GM21367 (cell line): ENCODE data around the gene MAN1C1.
A peak's percentile ranks its signal among the peaks of the same experiment; 100 is the strongest.

Experiments used
- ATAC-seq: cut with Tn5 transposase; IDR thresholded peaks from one replicate; pipeline ENCODE4 v1.9.1; 2021; ENCODE audit not compliant: unreplicated experiment

Gene MAN1C1

DNA sequence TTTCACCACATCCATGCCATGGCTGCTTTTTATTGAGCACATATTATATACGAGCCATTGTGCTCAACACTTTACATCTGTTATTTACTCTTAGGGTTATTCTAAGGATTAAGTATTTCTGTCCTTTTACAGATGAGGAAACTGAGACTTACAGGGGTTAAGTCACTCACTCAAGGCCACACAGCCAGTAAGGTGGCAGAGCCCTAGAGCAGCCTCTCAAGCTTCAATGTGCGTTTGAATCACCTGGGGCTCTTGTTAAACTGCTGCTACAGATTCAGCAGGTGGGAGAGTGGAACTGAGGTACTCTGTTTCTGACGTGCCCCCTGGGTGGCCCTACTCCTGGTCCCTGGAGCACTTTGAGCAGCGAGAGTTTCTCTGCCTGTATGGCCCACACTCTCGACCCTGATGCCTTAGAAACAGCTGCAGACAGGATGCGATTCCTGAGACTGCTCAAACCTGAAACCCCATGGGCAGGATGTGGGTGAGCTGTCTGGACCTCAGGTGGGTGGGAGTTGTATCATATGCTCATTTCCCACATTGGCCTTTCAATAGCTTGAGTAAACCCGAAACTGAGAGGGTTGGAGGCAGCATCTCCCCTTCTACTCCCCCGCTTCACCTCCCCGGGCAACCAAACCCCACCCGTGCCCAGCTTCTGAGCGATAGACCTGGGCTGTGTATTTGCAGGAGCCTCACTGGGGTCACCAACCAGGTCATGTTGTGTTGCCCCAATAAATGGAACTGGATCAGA lies 59.3 kb downstream of the MAN1C1 start:
- ATAC-seq: peak; percentile 91

DNA sequence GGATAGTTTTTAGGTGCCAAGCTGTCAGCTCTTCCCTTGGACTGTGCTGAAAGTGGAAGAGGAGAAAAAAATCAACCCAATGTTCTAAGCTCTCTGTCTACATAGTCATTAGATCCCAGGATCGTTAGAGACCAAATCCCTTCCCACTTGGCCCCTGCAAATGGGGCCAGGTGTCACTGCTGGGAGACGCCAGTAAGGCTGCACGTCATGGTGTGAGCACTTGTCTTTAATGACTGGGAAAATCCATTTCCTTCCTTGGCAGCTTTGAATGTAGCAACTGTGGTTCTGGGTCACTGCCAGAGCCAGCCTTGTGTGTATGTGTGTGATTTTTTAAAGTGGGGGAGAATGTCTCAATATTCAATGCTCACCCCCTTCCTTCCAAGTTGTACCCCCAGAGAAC lies 59.9 kb downstream of the MAN1C1 start:
- no peak for ATAC-seq

DNA sequence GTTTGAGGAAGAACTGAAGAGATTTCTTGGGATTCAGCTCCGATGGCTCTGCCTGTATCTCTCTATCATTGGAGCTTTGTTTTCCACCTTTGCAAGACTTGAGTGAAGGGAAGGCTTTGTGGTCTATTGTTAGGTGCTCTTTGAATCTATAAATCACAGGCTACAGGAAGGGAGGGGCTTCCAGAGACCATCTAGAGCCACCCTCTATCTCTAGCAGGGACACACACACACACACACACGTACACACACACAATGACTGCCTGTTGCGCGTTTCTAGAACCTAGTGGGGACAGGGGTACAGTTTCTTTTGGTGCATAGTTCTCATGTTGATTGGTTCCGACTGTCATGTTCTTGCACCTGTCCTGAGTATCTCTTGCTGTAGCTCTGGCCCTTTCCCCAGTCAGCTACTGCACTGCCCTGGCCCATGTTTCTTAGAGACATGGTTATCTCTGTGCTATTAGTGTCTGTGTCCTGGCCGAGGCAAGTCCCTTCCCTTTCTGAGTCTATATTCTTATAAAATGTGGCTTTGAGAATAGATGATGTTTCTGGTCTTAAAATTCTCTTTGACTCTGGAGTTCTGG lies 60.7 kb downstream of the MAN1C1 start:
- no peak for ATAC-seq

DNA sequence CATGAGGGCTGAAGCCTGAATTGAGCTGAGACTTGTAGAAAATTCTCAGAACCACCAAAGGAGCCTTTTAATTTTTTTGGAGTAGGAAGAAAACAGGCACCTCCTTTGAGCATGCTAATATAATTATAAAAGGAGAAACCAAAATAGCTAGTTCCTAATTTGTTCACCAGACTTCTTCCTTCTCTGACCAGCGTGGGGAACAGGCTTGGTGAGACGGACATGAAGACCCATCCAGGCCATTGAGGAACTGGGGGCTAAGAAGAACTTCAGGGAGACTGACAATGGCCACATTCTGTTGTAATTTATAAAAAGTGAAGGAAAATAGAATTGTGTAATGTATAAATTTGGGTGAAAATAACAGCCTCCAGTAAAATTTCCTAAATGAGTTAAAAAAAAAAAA lies 62.6 kb downstream of the MAN1C1 start:
- no peak for ATAC-seq

DNA sequence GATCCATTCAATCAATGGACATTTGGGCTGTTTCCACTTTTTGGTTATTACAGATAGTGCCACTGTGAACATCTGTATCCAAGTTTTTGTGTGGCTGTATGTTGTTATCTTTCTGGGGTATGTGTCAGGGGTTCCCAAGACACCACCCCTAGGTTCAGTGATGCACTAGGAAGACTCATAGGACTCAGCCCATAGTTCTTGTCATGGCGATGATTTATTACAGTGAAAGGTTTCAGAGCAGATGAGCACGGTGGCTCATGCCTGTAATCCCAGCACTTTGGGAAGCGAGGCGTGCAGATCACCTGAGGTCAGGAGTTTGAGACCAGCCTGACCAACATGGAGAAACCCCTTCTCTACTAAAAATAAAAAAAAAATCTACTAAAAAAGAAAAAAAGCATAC lies 64.1 kb downstream of the MAN1C1 start:
- no peak for ATAC-seq

DNA sequence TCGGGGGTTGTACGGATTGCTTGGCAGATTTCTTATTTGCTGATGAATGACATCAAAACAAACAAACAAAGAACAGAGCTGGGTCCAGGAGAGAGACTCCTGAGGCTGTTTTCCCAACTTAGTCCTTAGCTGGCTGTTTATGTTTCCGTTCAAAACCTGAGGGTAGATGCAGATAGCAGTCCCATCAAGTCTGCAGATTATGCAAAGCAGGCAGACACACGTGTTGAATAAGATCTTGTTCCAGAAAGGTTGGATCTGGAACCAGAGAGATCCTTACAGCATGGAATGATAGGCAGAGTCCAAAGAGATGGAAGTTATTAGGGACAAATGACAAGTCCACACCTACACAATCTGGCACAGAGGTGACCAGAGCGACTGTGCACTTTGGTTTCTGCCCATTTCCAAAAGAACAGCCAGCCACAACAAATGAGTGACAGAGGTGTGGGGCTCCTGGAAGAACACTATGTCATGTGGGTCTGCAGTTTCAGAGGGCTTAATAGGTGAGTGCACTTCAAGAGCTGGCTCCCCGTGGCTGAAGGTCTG lies 65.5 kb downstream of the MAN1C1 start:
- ATAC-seq: no peak

DNA sequence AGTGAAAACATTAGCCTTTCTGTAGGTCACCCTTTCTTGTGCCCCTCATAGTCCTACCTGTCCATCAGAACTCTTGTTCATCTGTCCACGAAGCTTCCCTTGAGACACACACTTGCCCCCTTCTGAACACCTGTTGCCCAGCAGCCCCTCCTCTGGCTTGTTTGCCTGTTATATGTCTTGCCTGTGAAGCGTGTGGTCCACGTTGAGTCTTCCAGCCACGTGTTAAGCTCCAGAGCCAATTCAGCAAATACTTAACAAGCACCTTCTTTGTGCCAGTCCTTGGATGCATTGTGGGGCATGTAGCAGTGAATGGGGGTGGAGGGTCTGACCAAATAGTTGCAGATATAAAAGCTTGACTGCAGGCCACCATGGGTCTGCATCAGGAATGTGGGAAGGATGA lies 66.6 kb downstream of the MAN1C1 start:
- no peak for ATAC-seq

DNA sequence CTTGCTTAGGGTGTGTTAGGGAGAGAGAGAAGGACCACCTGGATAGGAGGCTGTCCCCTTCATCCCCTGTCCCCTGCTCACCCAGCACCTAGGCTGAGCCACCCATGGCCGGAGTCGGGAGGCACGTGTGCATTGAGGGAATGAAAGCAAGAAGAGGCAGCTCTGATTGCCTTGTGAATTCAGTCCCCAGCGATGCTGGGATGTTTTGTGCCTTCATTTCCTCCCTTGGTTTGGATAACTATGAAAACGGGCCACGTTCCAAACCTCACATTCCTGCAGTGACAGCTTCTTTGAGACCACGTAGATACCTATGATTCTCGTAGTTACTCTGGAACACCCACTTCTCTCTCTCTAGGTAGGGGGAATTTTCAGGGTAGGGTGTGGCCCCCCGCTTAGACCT lies 67.1 kb downstream of the MAN1C1 start:
- no peak for ATAC-seq

DNA sequence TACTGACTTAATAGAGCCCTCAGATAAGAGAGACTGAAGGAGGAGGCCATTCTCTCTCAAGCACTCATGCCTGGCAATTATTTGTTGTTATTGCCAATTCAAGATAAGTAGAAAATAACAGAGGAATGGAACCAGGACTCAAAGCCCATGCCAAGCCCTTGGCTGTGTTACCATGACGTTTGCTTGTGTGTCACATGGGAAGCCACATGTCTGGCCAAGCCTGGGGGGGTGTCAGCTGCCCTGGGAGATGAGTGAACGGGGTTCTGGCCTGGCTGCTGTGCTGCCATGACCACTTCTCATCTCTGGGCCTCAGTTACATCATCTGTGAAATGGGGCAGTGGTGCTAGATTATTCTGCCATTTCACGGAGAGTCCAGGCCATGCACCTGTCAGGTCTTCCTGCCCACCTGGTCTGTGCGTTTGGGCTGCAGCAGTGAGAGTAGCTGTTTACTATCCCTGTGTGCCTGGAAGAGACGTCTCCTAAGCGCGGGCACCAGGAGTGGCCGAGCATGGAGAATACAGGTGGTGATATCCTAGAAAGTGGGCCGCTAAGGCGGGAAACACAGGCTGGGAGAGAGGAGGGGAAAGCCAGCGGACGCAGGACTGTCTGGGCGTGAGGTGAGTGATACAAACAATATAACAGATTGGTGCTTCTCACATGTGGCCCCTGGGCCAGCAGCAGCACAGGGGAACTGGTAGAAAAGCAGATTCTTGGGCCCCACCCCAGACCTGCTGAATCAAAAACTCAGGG lies 67.8 kb downstream of the MAN1C1 start:
- no peak for ATAC-seq

DNA sequence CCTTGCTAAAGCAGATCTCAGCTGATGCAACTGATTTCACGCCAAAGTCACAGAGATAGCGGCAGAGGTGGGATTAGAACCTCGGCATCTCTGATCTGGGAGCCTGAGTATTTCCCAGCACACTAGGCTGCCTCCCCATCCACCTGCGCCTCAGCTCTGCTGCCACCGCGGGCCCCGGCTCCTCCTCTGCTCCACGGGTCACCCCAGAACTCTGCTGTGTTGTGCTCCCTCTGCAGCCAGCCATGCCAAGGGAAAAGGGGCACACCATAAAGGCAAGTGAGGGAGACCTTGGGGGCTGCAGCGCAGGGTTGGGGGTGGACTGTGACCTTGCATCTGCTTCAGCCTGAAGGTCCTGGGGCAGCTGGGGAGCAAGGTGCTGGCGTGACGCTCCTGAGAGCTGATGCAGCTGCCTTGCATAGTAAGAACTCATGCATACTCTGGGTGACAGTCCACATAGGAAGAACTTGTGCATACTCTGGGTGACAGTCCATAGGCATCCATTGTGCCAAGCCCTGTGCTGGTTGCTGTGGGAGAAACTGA lies 68.7 kb downstream of the MAN1C1 start:
- no peak for ATAC-seq

DNA sequence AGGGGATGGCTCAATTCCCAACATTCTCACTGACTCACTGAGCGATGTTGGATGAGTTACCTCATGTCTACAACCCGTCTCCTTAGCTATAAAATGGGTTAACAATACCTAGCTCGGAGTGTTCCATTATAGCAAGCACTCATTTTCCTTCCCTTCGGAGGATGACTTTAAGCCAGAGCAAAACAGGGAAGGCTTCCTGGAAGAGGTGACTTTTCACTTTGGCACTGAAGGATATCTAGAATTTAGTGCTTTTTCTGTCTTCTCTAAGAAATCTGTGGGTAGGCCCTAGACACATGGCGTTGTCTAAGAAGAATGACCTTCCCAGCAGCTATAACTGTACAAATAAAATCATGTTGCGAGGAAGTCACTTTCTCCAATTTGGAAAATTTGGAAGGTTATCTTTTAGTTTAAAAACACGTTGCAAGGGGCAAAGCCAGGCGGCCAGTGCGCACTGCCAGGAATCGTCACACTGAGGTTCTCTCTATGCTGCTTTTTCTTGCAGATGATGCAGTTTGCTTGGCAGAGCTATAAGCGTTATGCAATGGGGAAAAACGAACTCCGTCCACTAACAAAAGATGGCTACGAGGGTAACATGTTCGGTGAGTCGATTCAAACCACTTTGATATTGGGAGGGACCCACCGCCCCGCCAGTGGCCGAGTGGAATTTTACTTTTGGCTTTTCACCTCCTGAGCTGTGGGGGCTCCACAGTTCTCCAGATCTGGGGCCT lies 69.5 kb downstream of the MAN1C1 start:
- no peak for ATAC-seq

DNA sequence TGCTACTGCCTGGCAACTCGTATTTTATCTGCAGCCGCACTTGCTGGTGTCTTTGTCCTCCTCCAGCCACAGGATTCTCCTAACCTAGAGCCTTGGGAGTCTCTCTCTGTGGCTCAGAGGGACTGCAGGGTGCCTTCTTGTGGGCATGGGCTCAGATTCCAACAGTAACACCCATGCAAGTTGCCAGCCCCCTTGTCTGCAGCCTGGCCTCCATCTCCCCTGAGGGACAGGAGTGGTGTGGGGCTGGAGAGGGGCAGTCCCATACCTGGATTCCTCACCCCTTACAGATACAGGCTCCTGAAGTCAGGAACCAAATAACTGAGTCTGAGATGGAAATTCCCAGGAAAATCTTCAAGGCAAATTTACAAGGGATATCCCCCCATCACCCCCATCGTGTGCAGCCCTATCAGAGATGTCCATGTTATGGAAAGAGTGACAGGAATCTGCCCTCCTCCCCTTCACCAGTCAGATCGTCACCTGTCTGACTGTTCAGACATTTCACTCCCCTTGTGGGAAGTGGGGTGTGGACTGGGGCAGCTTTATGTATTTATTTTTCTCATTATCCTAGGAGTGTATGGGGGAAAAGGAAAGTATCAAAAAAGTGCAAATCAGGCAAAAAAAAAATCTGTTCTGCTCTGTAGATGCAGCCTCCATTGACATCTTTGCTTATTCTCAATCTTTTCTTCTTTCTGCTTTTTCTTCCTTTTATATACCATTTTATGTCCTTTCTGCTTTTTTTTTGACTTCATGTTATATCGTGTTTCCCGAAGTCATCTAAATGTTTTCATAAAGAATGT lies 70.8 kb downstream of the MAN1C1 start:
- ATAC-seq: no peak

DNA sequence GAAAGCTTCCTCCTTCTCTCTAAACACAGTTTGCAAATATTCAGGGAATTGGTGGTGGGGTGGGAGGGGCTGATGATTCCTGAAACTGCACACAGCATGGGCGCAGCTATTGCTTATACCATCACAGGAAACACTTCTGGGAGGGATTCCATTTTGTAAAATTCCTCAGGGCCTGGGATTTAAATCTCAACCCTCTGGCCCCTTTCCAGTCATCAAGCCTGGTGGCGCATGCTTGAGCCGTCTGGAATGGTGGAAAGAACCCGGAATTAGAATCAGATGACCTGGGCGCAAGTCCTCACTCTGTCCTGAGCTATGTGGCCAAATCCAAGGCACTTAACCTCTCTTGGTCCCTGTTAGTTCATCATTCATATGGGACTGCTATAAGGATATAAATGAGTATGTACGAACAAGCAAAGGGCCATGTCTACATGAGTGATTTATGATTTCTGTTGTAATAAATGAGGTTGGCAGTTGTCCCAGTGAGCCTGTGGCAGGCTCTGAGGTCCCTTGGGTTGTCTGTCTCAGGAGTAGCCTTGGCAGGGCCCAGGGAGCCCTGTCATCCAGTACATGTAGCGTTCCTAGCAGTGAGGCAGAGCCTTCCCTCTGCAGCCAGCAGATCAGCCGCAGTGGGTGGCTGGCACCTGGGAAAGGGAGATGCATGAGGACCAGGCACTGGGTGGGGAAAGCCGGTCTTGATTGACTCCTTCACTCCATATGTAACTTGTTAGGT lies 72.0 kb downstream of the MAN1C1 start:
- no peak for ATAC-seq

DNA sequence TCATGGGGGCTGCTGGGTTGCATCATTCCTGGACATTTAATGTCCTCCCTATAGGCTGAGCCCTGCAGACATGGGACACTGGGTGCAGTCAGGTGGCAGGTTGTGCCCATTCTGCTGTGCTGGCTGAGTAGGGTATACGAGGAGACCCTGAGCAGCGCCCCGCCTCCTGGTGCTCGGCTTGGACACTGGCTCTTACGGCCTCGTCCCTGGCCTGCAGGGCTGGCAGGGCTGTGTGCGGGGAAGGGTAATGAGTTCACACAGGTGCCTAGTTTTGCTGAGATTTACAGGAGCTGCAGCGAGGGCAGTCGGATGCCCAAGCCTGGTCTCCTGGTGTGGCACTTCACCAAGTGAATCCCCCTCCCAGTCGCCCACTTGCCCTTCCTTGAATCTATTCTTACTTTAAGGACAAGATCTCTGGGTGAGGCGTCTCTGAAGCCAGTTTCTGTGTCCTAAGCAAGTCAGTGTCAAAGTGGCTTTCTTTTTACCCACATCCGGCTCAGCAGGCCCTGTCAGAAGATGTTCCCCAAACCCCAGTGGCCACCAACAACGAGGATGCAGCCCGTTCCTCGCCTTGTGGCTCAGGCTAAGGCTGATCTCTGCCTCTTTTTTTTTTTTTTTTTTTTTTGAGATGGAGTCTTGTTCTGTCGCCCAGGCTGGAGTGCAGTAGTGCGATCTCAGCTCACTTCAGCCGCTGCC lies 73.2 kb downstream of the MAN1C1 start:
- no peak for ATAC-seq

DNA sequence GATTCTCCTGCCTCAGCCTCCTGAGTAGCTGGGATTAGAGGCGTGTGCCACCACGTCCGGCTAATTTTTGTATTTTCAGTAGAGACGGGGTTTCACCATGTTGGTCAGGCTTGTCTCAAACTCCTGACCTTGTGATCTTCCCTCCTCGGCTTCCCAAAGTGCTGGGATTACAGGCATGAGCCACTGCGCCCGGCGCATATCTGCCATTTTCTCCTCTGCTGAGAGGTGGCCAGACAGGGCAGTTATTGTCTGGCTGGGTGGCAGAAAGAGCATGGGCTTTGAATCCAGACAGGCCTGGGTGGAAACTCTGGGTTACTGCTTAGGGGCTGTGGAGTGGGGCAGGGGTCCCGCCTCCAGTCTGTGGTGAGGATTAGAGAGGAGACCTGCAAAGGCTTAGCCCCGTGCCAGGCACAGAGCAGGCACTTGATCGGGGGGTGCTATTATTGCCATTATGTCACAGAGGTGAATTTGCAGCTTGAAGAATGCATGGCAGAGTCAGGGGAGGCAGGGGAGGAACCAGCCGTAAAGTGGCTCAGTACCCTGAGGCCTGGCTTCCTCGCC lies 73.9 kb downstream of the MAN1C1 start:
- no peak for ATAC-seq

DNA sequence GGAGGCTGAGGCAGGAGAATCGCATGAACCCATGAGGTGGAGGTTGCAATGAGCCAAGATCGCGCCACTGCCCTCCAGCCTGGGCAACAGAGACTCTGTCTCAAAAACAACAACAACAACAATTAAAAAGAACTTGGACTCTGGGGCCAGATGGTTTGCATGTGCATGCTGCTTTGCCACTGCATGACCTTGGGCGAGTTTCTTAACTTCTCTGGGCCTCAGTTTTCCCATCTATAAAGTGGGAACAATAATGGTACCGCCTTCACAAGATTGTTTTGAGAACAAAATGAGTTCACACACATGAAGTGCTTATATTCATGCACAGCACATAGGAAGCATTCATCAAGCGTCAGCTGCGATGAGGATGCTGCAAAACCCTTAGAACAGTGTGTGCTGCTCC lies 74.6 kb downstream of the MAN1C1 start:
- ATAC-seq: no peak

DNA sequence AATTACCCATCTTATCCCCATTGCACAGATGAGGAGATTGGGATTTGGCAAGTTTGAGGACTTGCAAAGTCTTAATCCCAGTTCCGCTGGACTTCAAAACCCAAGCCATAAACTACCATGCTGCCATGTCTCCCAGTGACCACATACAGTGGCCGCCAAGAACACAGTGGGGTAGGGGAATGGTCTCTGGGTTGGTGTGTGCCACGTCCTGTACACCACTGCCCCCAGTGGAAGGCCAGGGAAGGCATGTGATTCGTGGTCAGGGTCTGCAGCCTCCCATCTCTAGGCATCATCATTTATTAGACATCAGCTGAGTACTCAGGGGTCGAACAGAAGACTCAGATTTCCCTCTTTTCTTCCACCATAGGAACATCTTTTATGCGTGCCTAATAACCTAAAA lies 76.0 kb downstream of the MAN1C1 start:
- no peak for ATAC-seq

DNA sequence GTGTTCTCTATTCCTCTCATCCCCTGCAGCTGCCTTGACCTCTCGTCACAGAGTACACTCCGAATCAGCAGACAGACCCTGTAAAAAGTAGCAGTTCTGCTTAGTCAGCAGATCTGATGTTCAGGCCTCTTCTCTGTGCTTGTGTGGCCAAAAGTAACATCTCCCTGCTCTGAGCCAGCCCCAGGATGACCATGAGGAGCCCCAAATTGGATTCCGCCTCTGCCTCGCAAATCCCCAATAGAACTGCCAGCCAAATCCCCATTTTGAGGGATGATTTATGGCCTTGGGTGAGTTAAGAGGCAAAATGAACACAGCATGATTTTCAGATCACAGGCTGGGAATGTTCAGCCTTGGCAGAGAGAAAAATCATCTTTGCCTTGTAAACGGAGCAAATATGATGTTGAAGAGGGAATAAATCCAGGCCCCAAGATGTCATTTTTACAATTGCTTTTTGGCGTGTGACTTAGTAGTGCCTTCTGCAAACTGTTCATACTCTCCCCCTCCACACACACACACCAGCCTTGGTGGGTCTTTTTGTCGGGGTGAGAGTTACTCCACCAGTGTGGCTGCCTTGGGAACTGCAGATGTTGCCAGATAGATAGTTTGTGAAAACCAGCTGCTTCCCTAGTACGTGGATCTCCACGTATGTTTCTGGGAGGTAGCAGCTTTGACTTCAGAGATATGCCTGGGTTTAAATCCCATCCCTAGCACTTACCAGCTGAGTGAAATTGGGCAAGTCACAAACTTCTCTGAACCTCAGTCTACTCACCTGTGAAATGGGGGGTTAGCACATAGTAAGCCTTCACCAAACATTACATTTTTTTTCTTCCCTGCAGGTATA lies 77.8 kb downstream of the MAN1C1 start:
- no peak for ATAC-seq
